ENCODE results near the gene TGFB3.
"Not testable (repeated sequence)": the region's sequence is repeated elsewhere in the genome, so short reads cannot be mapped to it uniquely, and the experiment has no call there.

Gene TGFB3

DNA sequence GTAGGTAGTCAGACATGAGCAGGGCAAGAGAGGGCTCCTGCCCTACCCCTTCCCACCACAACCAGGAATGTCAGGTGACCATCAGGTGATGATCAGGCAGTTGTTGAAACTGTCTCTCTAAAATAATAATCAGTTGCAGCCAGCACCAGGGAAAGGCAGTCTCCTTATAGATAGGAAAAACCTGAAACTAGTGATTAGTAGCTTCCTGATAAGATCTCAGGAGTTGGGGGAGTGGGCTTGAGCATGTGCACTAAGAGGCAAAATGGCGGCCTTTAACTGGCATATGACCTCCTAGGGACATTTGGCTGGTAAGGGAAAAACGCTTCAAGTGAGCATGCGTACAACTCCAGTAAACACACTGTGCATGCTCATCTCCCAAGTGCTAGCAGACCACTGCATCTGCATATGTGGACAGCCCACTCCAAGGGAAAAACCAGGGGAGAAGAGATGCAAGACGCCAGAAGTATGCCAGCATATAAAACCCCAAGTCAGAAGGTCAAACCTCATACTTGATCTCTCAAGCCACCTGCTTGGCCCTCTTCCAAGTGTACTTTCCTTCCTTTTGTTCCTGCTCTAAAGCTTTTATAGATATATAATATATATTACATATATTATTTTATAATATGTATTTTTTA is 37.1 kb downstream of the TGFB3 start:
- DNase-seq: no peak

DNA sequence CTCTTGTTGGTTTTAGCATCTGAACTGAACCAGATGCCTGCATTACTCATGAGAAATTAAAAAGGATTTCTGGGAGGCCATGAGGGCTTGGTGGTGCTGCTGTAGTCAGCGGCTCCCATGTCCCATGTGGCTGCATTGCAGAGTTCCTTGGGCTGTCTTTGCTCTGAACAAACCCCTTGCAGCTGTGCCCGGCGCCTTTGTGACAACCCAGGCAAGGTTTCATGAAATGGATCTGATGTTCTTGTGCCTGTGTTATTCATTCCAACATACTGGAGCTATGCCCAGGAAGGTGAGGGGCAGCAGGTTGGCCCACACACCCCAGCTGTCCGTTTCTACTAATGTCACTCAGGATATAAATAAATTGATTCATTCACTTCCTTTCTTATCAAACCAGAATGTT is 40.8 kb downstream of the TGFB3 start:
- DNase-seq: no peak

- no peak for DNase-seq
These were observed 42.6 kb downstream of the TGFB3 start for GRCh38 chr14:75939200-75939599.

DNA sequence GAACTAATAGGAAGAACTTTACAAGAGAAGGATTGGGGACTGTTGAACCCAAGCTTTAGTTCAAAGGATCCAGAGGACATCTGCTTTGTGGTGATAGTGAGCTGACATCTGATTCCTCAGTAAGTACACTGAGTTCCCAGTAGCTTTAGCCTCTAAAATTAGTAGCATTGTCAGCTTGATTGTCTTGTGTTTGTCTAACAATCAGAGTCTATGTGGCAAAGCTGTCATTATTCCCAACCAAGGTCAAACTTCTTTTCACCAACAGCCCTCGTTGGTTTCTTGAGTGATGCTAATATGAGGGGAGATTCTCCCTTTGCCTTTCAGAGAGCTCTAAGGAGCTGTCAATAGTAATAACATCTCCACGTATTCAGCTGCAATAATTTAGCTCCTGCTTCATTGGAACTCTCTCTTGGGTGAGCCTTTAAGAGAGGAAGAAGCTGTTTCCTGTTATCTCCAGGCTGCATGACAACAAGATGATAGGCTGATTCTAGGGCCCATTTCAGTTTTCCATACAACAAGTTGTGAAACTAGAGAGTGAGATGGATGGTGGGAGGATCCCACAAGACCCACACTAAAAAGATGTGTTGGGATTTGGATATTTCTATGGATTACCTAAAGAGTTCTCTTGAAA is 46.7 kb downstream of the TGFB3 start:
- no peak for DNase-seq

DNA sequence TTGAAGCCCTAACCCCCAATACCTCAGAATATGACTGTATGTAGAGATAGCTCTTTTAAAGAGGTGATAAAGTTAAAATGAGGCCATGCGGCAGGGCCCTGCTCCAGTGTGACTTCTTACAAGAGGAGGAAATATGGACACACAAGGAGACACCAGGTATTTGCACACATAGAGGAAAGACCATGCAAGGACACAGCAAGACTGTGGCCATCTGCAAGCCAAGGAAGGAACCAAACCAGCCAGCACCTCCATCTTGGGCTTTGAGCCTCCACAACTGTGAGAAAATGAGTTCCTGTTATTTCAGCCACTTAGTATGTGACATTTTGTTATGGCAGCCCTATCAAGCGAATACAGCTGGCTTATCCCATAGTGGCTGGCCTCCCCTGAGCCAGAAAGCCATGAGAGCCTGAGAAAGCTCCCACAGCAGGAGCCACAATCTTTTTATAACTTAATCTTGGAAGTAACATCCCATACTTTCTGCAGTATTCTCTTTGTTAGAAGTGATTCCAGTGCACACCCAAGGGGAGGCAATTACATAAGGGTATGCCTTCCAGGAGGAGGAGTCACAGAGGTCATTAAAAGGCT is 48.0 kb downstream of the TGFB3 start:
- DNase-seq: no peak

- DNase-seq: no peak
These were observed 53.1 kb downstream of the TGFB3 start for GRCh38 chr14:75928690-75929181.

GRCh38 chr14:75927564-75928087 is 54.2 kb downstream of the TGFB3 start:
- DNase-seq: no peak

DNA sequence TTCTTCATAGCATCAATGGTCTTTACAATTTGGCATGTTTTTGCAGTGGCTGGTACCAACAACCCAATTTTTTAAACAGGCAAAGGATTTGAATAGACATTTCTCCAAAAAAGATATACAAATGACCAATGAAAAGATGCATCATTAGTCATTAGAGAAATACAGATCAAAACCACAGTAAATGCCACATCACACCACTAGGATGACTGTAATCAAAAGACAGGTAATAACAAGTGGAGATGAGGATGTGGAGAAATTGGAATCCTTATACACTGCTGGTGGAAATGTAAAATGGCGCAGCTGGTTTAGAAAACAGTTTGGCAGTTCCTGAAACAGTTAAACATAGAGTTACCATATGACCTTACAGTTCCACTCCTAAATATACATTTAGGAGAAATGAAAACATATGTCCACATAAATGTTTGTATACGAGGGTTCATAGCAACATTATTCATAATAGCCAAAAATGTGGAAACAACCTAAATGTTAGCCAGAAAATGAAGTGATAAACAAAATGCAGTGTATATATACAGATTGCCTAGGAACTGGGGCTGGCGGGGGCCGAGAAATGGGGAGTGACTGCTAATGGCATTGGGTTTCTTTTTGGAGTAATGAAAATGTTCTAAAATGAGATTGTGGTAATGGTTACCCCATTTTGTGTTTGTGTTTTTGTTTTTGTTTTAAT is 55.2 kb downstream of the TGFB3 start:
- no peak for DNase-seq

DNA sequence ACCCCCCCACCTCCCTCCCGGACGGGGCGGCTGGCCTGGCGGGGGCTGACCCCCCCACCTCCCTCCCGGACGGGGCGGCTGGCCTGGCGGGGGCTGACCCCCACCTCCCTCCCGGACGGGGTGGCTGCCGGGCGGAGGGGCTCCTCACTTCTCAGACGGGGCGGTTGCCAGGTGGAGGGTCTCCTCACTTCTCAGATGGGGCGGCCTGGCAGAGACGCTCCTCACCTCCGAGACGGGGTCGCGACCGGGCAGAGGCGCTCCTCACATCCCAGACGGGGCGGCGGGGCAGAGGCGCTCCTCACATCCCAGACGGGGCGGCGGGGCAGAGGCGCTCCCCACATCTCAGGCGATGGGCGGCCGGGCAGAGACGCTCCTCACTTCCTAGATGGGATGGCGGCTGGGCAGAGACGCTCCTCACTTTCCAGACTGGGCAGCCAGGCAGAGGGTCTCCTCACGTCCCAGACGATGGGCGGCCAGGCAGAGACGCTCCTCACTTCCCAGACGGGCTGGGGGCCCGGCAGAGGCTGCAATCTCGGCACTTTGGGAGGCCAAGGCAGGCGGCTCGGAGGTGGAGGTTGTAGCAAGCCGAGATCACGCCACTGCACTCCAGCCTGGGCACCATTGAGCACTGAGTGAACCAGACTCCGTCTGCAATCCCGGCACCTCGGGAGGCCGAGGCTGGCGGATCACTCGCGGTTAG is 56.5 kb downstream of the TGFB3 start:
- DNase-seq: not testable (repeated sequence)

DNA sequence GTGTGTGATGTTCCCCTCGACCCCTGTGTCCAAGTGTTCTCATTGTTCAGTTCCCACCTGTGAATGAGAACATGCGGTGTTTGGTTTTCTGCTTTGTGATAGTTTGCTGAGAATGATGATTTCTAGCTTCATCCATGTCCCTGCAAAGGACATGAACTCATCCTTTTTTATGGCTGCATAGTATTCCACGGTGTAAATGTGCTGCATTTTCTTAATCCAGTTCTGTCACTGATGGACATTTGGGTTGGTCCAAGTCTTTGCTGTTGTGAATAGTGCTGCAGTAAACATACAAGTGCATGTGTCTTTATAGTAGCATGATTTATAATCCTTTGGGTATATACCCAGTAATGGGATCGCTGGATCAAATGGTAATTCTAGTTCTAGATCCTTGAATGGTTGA is 61.4 kb downstream of the TGFB3 start:
- not testable (repeated sequence) for DNase-seq

DNA sequence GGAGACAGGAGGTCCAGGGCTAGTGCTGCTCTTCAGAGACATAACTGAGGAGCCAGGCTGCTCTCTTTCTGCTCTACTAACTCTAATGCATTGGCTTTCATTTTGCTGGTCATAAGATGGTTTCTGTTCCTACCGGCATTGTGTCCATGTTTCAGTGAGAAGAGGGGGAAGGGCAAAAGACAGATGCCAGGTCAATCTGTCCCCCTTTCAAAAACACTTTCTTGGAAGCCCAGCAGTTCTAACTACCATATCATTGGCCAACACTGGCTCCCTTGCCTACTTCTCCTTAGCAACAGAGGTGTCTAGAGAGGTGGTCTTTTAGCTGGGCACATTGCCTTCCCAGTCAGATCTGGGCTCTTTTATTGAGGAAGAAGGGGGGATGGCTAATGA is 63.9 kb downstream of the TGFB3 start:
- DNase-seq: no peak

DNA sequence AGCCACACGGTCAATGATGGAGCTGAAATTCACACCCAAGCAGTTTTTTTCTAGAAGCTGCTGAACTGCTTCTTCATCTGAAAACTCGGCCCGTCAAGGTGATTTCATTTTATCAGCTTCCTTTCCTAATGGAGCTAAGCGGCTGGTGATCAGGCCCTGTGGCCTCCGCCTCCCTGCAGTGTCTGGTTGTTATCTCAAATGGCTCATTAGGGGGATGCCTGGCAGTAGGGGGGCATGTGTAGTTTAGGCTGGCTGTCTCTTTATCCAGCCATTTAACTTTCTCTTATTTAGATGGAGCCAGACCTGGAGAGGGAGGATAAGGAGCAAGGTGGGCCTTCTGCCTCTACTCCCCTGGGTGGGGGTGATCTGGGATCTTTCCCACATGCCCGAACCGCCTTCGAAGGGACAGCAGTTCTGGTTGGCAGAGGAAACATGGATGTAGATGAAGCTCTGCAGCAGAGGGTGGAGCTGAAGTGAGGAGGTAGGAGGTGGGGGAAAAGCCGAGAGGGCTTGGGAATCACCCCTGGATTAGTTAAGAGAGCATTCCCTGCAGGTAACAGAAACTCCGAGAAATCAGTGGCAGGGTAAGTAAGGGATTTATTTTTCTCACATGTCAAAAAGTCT is 64.4 kb downstream of the TGFB3 start:
- DNase-seq: no peak

- peak; percentile 41 for DNase-seq
These were observed 66.8 kb downstream of the TGFB3 start for GRCh38 chr14:75915045-75915444.

GRCh38 chr14:75913183-75913582 is 68.6 kb downstream of the TGFB3 start:
- DNase-seq: no peak

- no peak for DNase-seq
These were observed 69.9 kb downstream of the TGFB3 start for GRCh38 chr14:75911883-75912282.

DNA sequence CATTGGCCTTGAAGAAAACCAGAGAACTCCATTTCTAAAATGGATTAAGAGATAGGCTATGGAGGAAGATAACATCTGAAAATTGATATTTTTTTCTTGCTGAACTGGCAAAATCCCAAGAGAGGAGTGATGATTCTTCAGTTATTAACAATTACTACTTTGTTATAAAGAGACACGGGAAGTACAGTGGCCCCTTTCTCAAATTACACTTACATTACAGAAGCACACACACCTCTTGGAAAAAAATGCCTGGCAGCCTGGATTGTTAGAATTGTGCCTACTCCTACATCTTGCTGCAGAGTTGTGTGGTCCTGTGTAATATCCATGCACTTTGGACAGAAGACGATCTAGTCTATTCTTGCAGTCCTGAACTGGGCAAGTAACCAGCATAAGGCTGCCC is 71.7 kb downstream of the TGFB3 start:
- DNase-seq: no peak

GRCh38 chr14:75909630-75910029 is 72.2 kb downstream of the TGFB3 start:
- DNase-seq: no peak

All from NCI-H226 (cell line).